SH-SY5Y (cell line): ENCODE results near the gene PRRT4.

Experiments used
- GATA2 ChIP-seq: IDR thresholded peaks from 2 replicates; pipeline ENCODE4 v1.6.1; 2011; ENCODE audit warnings: mild to moderate bottlenecking, low read depth, low read length
- GATA3 ChIP-seq: IDR thresholded peaks from 2 replicates; pipeline ENCODE4 v1.6.1; 2011; ENCODE audit warnings: low read depth, mild to moderate bottlenecking, low read length, moderate library complexity

DNA sequence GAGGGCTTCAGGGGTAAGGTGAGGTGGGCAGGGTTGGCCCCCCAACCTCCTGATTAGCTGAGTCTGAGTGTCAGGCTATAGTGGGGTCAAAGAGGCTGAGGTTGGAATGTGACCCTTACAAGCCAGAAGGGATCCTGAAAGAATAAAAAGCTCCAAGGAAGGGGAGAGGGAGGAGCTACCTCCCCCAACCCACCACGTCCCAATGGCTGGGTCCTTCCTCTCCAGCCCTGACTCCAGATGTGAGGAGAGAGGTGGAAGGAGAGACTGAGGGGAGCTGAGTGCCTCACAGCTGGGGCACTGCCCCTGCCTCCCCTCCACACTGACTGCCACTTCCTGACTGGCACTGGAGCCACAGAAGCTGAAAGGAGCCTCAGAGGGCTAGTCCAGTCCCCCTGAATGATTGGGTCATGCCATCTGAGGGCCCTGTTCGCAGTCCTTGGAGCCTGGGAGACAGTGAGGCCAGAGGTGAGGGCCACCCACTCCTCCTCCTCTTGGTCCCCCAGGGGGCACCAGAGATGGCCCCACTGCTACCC is 27.7 kb upstream of the PRRT4 start:
- TF ChIP-seq GATA3 (no peak), GATA2 (no peak)
